ENCODE results near the gene SMIM10L2A. TPM values are rescaled to one million over a fixed set of nuclear protein-coding genes. Genes with fewer than 3 reads are reported as not detected.

Gene SMIM10L2A
- total and polyA plus RNA-seq, 2 donors, result 0.52 to 0.55 TPM

GRCh38 chrX:135435933-135436332 is 14.2 kb downstream of the SMIM10L2A start:
- Histone ChIP-seq H3K27ac (ENCODE audit: low read depth in 1 of 2, low read length in 1 of 2) (no peak overlapping the region), H3K9me3 (ENCODE audit: control insufficient read depth in 2 of 2, insufficient read depth in 1 of 2, low read length in 1 of 2) (peaks cover 0 to 16% of the 10 kb centered on the region in 2 donors), H3K27me3 (ENCODE audit: control insufficient read depth in 2 of 2, insufficient read depth in 1 of 2, low read length in 1 of 2) (peaks cover 0 to 2% of the 10 kb centered on the region in 2 donors), H3K4me1 (ENCODE audit: control insufficient read depth in 2 of 2, insufficient read depth in 2 of 2, low read length in 2 of 2) (no peaks in the 10 kb centered on the region), H3K36me3 (ENCODE audit: control insufficient read depth in 2 of 2, insufficient read depth in 2 of 2, low read length in 1 of 2) (no peaks in the 10 kb centered on the region), H3K4me3 (ENCODE audit: low read length in 2 of 2) (no peak overlapping the region)
- WGBS, result 93% methylated on average over 23 of the region's 23 CpGs
- DNase-seq (ENCODE audit: low read depth in 6 of 9, low spot score in 9 of 9), result no peak

- Histone ChIP-seq H3K27ac (ENCODE audit: low read depth in 1 of 2, low read length in 1 of 2) (no peak overlapping the region), H3K36me3 (ENCODE audit: control insufficient read depth in 2 of 2, insufficient read depth in 2 of 2, low read length in 1 of 2) (no peaks in the 10 kb centered on the region), H3K4me1 (ENCODE audit: control insufficient read depth in 2 of 2, insufficient read depth in 2 of 2, low read length in 2 of 2) (no peaks in the 10 kb centered on the region), H3K9me3 (ENCODE audit: control insufficient read depth in 2 of 2, insufficient read depth in 1 of 2, low read length in 1 of 2) (peaks cover 0 to 16% of the 10 kb centered on the region in 2 donors), H3K4me3 (ENCODE audit: low read length in 2 of 2) (no peak overlapping the region), H3K27me3 (ENCODE audit: control insufficient read depth in 2 of 2, insufficient read depth in 1 of 2, low read length in 1 of 2) (peaks cover 0 to 2% of the 10 kb centered on the region in 2 donors)
- DNase-seq (ENCODE audit: low read depth in 6 of 9, low spot score in 9 of 9), result no peak
- WGBS, result 82% methylated on average over 32 of the region's 32 CpGs
Observed at GRCh38 chrX:135436456-135436855, 14.7 kb downstream of the SMIM10L2A start.

GRCh38 chrX:135436966-135437866 is 15.5 kb downstream of the SMIM10L2A start:
- DNase-seq (ENCODE audit: low read depth in 6 of 9, low spot score in 9 of 9), result no peak
- no peaks in the 10 kb centered on the region for H3K36me3 ChIP-seq (ENCODE audit: control insufficient read depth in 2 of 2, insufficient read depth in 2 of 2, low read length in 1 of 2)
- H3K27me3 ChIP-seq (ENCODE audit: control insufficient read depth in 2 of 2, insufficient read depth in 1 of 2, low read length in 1 of 2), result peaks cover 0 to 2% of the 10 kb centered on the region in 2 donors
- no peak overlapping the region for H3K27ac ChIP-seq (ENCODE audit: low read depth in 1 of 2, low read length in 1 of 2)
- no peaks in the 10 kb centered on the region for H3K4me1 ChIP-seq (ENCODE audit: control insufficient read depth in 2 of 2, insufficient read depth in 2 of 2, low read length in 2 of 2)
- H3K9me3 ChIP-seq (ENCODE audit: control insufficient read depth in 2 of 2, insufficient read depth in 1 of 2, low read length in 1 of 2), result peaks cover 0 to 16% of the 10 kb centered on the region in 2 donors
- WGBS, result 96% methylated on average over 49 of the region's 49 CpGs
- no peak overlapping the region for H3K4me3 ChIP-seq (ENCODE audit: low read length in 2 of 2)

- Histone ChIP-seq H3K4me1 (ENCODE audit: control insufficient read depth in 2 of 2, insufficient read depth in 2 of 2, low read length in 2 of 2) (no peaks in the 10 kb centered on the region), H3K27ac (ENCODE audit: low read depth in 1 of 2, low read length in 1 of 2) (no peak overlapping the region), H3K36me3 (ENCODE audit: control insufficient read depth in 2 of 2, insufficient read depth in 2 of 2, low read length in 1 of 2) (no peaks in the 10 kb centered on the region), H3K9me3 (ENCODE audit: control insufficient read depth in 2 of 2, insufficient read depth in 1 of 2, low read length in 1 of 2) (peaks cover 0 to 11% of the 10 kb centered on the region in 2 donors), H3K27me3 (ENCODE audit: control insufficient read depth in 2 of 2, insufficient read depth in 1 of 2, low read length in 1 of 2) (peaks cover 0 to 2% of the 10 kb centered on the region in 2 donors), H3K4me3 (ENCODE audit: low read length in 2 of 2) (no peak overlapping the region)
- whole genome bisulfite sequencing, result 94% methylated on average over 28 of the region's 28 CpGs
- DNase-seq (ENCODE audit: low read depth in 6 of 9, low spot score in 9 of 9), result no peak
Observed at GRCh38 chrX:135437867-135438733, 16.4 kb downstream of the SMIM10L2A start.

GRCh38 chrX:135438734-135439043 is 16.9 kb downstream of the SMIM10L2A start:
- 95% methylated on average over 7 of the region's 7 CpGs for WGBS
- DNase-seq (ENCODE audit: low read depth in 6 of 9, low spot score in 9 of 9), result no peak
- Histone ChIP-seq H3K4me3 (ENCODE audit: low read length in 2 of 2) (no peak overlapping the region), H3K27me3 (ENCODE audit: control insufficient read depth in 2 of 2, insufficient read depth in 1 of 2, low read length in 1 of 2) (peaks cover 0 to 2% of the 10 kb centered on the region in 2 donors), H3K9me3 (ENCODE audit: control insufficient read depth in 2 of 2, insufficient read depth in 1 of 2, low read length in 1 of 2) (peaks cover 0 to 6% of the 10 kb centered on the region in 2 donors), H3K4me1 (ENCODE audit: control insufficient read depth in 2 of 2, insufficient read depth in 2 of 2, low read length in 2 of 2) (no peaks in the 10 kb centered on the region), H3K27ac (ENCODE audit: low read depth in 1 of 2, low read length in 1 of 2) (no peak overlapping the region), H3K36me3 (ENCODE audit: control insufficient read depth in 2 of 2, insufficient read depth in 2 of 2, low read length in 1 of 2) (no peaks in the 10 kb centered on the region)

- no peaks in the 10 kb centered on the region for H3K4me1 ChIP-seq (ENCODE audit: control insufficient read depth in 2 of 2, insufficient read depth in 2 of 2, low read length in 2 of 2)
- no peak overlapping the region for H3K4me3 ChIP-seq (ENCODE audit: low read length in 2 of 2)
- no peaks in the 10 kb centered on the region for H3K36me3 ChIP-seq (ENCODE audit: control insufficient read depth in 2 of 2, insufficient read depth in 2 of 2, low read length in 1 of 2)
- WGBS, result 98% methylated on average over 8 of the region's 8 CpGs
- no peaks in the 10 kb centered on the region for H3K27me3 ChIP-seq (ENCODE audit: control insufficient read depth in 2 of 2, insufficient read depth in 1 of 2, low read length in 1 of 2)
- H3K27ac ChIP-seq (ENCODE audit: low read depth in 1 of 2, low read length in 1 of 2), result no peak overlapping the region
- no peaks in the 10 kb centered on the region for H3K9me3 ChIP-seq (ENCODE audit: control insufficient read depth in 2 of 2, insufficient read depth in 1 of 2, low read length in 1 of 2)
- DNase-seq (ENCODE audit: low read depth in 6 of 9, low spot score in 9 of 9), result no peak
Observed at GRCh38 chrX:135449637-135450550, 28.1 kb downstream of the SMIM10L2A start.

- H3K4me3 ChIP-seq (ENCODE audit: low read length in 2 of 2), result no peak overlapping the region
- no peaks in the 10 kb centered on the region for H3K27me3 ChIP-seq (ENCODE audit: control insufficient read depth in 2 of 2, insufficient read depth in 1 of 2, low read length in 1 of 2)
- H3K4me1 ChIP-seq (ENCODE audit: control insufficient read depth in 2 of 2, insufficient read depth in 2 of 2, low read length in 2 of 2), result no peaks in the 10 kb centered on the region
- no peak overlapping the region for H3K27ac ChIP-seq (ENCODE audit: low read depth in 1 of 2, low read length in 1 of 2)
- no peaks in the 10 kb centered on the region for H3K9me3 ChIP-seq (ENCODE audit: control insufficient read depth in 2 of 2, insufficient read depth in 1 of 2, low read length in 1 of 2)
- no peaks in the 10 kb centered on the region for H3K36me3 ChIP-seq (ENCODE audit: control insufficient read depth in 2 of 2, insufficient read depth in 2 of 2, low read length in 1 of 2)
- no peak for DNase-seq (ENCODE audit: low read depth in 6 of 9, low spot score in 9 of 9)
- WGBS, result 85% methylated on average over 3 of the region's 3 CpGs
Observed at GRCh38 chrX:135453381-135453780, 31.6 kb downstream of the SMIM10L2A start.

GRCh38 chrX:135454816-135455215 is 33.1 kb downstream of the SMIM10L2A start:
- no peak for DNase-seq (ENCODE audit: low read depth in 6 of 9, low spot score in 9 of 9)
- Histone ChIP-seq H3K27ac (ENCODE audit: low read depth in 1 of 2, low read length in 1 of 2) (no peak overlapping the region), H3K36me3 (ENCODE audit: control insufficient read depth in 2 of 2, insufficient read depth in 2 of 2, low read length in 1 of 2) (no peaks in the 10 kb centered on the region), H3K9me3 (ENCODE audit: control insufficient read depth in 2 of 2, insufficient read depth in 1 of 2, low read length in 1 of 2) (no peaks in the 10 kb centered on the region), H3K4me3 (ENCODE audit: low read length in 2 of 2) (no peak overlapping the region), H3K27me3 (ENCODE audit: control insufficient read depth in 2 of 2, insufficient read depth in 1 of 2, low read length in 1 of 2) (no peaks in the 10 kb centered on the region), H3K4me1 (ENCODE audit: control insufficient read depth in 2 of 2, insufficient read depth in 2 of 2, low read length in 2 of 2) (no peaks in the 10 kb centered on the region)
- 79% methylated on average over 4 of the region's 4 CpGs for WGBS
